Transverse colon (tissue), 4 donors: ENCODE measurements around the gene ZNF599. TPM values are rescaled to one million over a fixed set of nuclear protein-coding genes. Genes with fewer than 3 reads are reported as not detected.
A peak's percentile ranks its signal among the peaks of the same experiment; 100 is the strongest.

Experiments
- DNase-seq: peaks from one replicate; pipeline ENCODE4 v3.0.0-alpha.2; 2019
- H3K27ac ChIP-seq, 4 donors: fragments of 200-600 bp; sonication (generic); 2 replicates each; pipeline ENCODE4 v1.5.1; 2016 to 2018; ENCODE audit warnings: inconsistent platforms in 4 of 4
- H3K27me3 ChIP-seq: fragments of 200-600 bp; sonication (generic); 2 replicates; pipeline ENCODE4 v1.5.1; 2017; ENCODE audit warnings: inconsistent platforms
- H3K36me3 ChIP-seq, 4 donors: fragments of 200-600 bp; sonication (generic); 2 replicates each; pipeline ENCODE4 v1.5.1; 2017 to 2019; ENCODE audit warnings: inconsistent platforms in 4 of 4
- H3K4me1 ChIP-seq, 4 donors: fragments of 200-600 bp; sonication (generic); 2 replicates each; pipeline ENCODE4 v1.5.1; 2017 to 2020; ENCODE audit warnings: inconsistent platforms in 4 of 4
- H3K4me3 ChIP-seq, 4 donors: fragments of 200-600 bp; sonication (generic); 1 replicate in 1 of 4; 2 replicates in 3 of 4; pipeline versions ENCODE4 v1.5.1 to v1.6.1; 2017 to 2019; ENCODE audit warnings: inconsistent platforms in 4 of 4
- H3K9me3 ChIP-seq, 2 donors: fragments of 200-600 bp; sonication (generic); 2 replicates each; pipeline ENCODE4 v1.5.1; 2017 to 2019; ENCODE audit warnings: inconsistent platforms in 2 of 2
- CTCF ChIP-seq, 5 experiments: fragments of 200-600 bp in 3 of 5; fragments of 450-650 bp in 2 of 5; sonication (generic) in 3 of 5; IDR thresholded peaks; 1 replicate in 2 of 5; 2 replicates in 3 of 5; pipeline ENCODE4 v1.5.1; 2016 to 2017; ENCODE audit warnings: antibody characterized with exemption in 5 of 5, inconsistent platforms in 3 of 5, mild to moderate bottlenecking in 2 of 5, moderate library complexity in 1 of 5
- EP300 ChIP-seq: sonication (generic); formaldehyde crosslinking; IDR thresholded peaks from one replicate; pipeline ENCODE4 v1.6.1; 2017; ENCODE audit warnings: antibody characterized with exemption, low read depth
- POLR2A ChIP-seq: fragments of 450-650 bp; IDR thresholded peaks from one replicate; pipeline ENCODE4 v1.6.1; 2016; ENCODE audit warnings: antibody characterized with exemption, mild to moderate bottlenecking, moderate library complexity
- POLR2AphosphoS5 ChIP-seq, 3 donors: sonication (generic); formaldehyde crosslinking; IDR thresholded peaks; one replicate each; pipeline ENCODE4 v1.6.1; 2016; ENCODE audit warnings: antibody characterized with exemption in 3 of 3
- WGBS, 2 donors: methylation state at CpG; one replicate each; pipeline ENCODE4 v1.1.5; 2018; ENCODE audit warnings: low coverage in 1 of 2; 5-methylcytosine and 5-hydroxymethylcytosine counted together
- in situ Hi-C, 4 donors: fragments of 200-750 bp; cut with MboI; loops; one replicate each; pipeline versions ENCODE4 v1.15.0 to v1.15.1; 2017; ENCODE audit warnings: low sequenced_read_pairs in 3 of 4, low pct_ligation_motif_present in 1 of 4, low pct_unique_long_range_greater_than_20kb in 1 of 4
- intact Hi-C: fragments of 100-400 bp; cut with DNase I; formaldehyde crosslinking; loops from one replicate; pipeline ENCODE4 v1.15.1; 2023; ENCODE audit warnings: low total_unique reads
- total RNA-seq, 4 donors: library from RNA; depleted of rRNA; stranded (reverse); fragments of >200 nt; gene quantifications; one replicate each; pipeline ENCODE4 v1.1.0, GENCODE V29; 2016

ZNF599 gene
- total RNA-seq, 4 donors from 2014 or later = 4.1 to 7.1 (median 6.0) TPM; not detected in 1

- 89 to 92% methylated on average over 3 of the region's 3 CpGs for WGBS, 2 donors
- in situ Hi-C loops = no loop called here
- DNase-seq = no peak
- H3K9me3 ChIP-seq = peaks cover 39 to 92% of the 10 kb centered on the region in 2 donors
- H3K36me3 ChIP-seq = peaks cover 0 to 14% (median 9%) of the 10 kb centered on the region in 4 donors
- H3K27me3 ChIP-seq = no peaks in the 10 kb centered on the region
- H3K27ac ChIP-seq = no peak overlapping the region
- H3K4me3 ChIP-seq = no peak overlapping the region
- TF ChIP-seq POLR2AphosphoS5 (IDR thresholded peaks at IDR 0.05) (no peak), CTCF (IDR thresholded peaks at IDR 0.05) (no peak)
- intact Hi-C loops = no loop called here
- no peaks in the 10 kb centered on the region for H3K4me1 ChIP-seq
Observed at GRCh38 chr19:34744896-34745690, 27.9 kb downstream of the ZNF599 start.

- intact Hi-C loops (no loop called here), in situ Hi-C loops (no loop called here)
- no peaks in the 10 kb centered on the region for H3K27me3 ChIP-seq
- peaks cover 16 to 25% (median 19%) of the 10 kb centered on the region in 4 donors for H3K4me1 ChIP-seq
- peaks cover under 1 to 42% (median 20%) of the 10 kb centered on the region in 4 donors for H3K36me3 ChIP-seq
- peak overlapping the region; percentile 59 to 81 (median 78) for H3K4me3 ChIP-seq
- peaks cover 21 to 31% of the 10 kb centered on the region in 2 donors for H3K9me3 ChIP-seq
- 10 to 13% methylated on average over 8 to 16 of the region's 16 CpGs for WGBS, 2 donors
- DNase-seq = peak; percentile 28
- TF ChIP-seq POLR2AphosphoS5 (IDR thresholded peaks at IDR 0.05) (no peak), POLR2A (no peak), EP300 (no peak), CTCF (IDR thresholded peaks at IDR 0.05) (no peak)
- peak overlapping the region; percentile 95 to 99 (median 98) for H3K27ac ChIP-seq
Observed at GRCh38 chr19:34734537-34735103, 38.4 kb downstream of the ZNF599 start.

- WGBS, 2 donors = 1% methylated on average over 62 of the region's 67 CpGs; no CpG with 5 or more reads in 1 of the 2 donors
Observed at GRCh38 chr19:34733746-34734536, 39.1 kb downstream of the ZNF599 start, which contains the start of gene ZNF181. ZNF181 (plus strand) TSS chr19:34734243; CDS start chr19:34735038, 795 bp downstream.

More at GRCh38 chr19:34733746-34734536, 39.1 kb downstream of the ZNF599 start, which contains the start of gene ZNF181:
- intact Hi-C loops (no loop called here), in situ Hi-C loops (no loop called here)
- DNase-seq = peak; percentile 92
- Histone ChIP-seq H3K9me3 (peaks cover 21 to 24% of the 10 kb centered on the region in 2 donors), H3K36me3 (peaks cover 0 to 35% (median 15%) of the 10 kb centered on the region in 4 donors), H3K4me1 (peaks cover 16 to 25% (median 19%) of the 10 kb centered on the region in 4 donors), H3K4me3 (peak within 1 kb of the TSS; percentile 59 to 81 (median 78)), H3K27ac (peak within 1 kb of the TSS; percentile 95 to 99 (median 98)), H3K27me3 (no peaks in the 10 kb centered on the region)
- TF ChIP-seq CTCF (IDR thresholded peaks at IDR 0.05) = no peak
- peak; percentile 62 for TF ChIP-seq EP300
- TF ChIP-seq POLR2A = peak; percentile 77
- peak; percentile 72 to 82 (median 74) for TF ChIP-seq POLR2AphosphoS5 (IDR thresholded peaks at IDR 0.05)
